Measurements from ENCODE around the gene SNAP91.

The SNAP91 gene

DNA sequence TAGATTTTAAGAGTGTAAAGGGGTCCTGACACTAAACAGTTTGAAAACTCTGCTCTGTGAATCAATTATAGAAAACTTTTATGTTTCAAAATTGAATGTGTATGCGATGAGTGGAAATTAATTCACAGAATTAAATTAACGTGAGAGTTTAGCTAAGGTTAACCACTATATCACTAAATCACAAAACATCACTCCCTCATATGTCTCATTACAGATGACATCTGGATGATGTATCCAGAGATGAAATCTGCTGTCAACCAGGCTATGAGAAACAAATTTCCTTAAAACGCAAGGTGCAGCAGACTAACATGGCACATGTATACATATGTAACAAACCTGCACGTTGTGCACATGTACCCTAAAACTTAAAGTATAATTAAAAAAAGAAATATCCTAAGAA is 169.2 kb downstream of the SNAP91 start:
- DNase-seq (ENCODE audit: low read depth), result no peak

DNA sequence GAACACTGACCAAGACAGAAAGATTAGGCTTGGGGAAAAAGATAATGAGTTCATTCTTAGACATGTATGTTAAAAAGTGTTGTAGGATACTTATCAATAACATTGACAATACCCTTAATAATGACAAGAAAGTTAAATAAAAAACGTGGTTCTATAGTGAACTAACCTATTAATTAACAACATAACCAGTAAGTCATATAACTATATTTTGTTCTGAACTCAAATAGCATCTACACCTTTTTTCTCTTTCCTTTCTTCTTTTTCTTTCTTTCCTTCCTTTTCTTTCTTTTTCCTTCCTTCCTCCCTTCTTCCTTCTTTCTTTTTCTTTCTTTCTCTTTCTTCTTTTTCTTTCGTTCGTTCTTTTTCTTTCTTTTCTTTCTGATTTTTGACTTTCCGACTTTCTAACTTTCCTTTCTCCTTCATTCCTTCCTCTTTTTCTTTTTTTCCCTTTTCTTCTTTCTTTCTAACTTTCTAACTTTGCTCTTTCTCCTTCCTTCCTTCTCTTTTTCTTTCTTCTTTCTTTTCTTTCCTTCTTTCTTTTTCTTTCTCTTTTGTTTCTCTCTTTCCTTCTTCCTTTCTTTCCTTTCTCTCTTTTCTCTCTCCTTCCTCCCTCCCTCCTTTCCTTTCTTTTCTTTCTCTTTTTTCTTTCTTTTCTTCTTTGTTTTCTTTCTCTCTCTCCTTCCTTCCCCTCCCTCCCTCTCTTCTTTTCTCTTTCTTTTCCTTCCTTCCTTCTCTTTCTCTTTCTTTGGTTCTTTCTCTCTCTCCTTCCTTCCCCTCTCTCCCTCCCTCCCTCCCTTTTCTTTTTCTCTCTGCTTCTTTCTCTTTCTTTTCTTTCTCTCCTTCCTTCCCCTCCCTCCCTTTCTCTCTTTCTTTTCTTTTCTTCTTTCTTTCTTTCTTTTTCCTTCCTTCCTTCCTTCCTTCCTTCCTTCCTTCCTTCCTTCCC is 172.0 kb downstream of the SNAP91 start:
- DNase-seq (ENCODE audit: low read depth), result no peak

- DNase-seq (ENCODE audit: low read depth), result peak; percentile 19
Measured at GRCh38 chr6:83536034-83536646, 172.8 kb downstream of the SNAP91 start.

- no peak for DNase-seq (ENCODE audit: low read depth)
Measured at GRCh38 chr6:83518816-83519480, 190.0 kb downstream of the SNAP91 start.

DNA sequence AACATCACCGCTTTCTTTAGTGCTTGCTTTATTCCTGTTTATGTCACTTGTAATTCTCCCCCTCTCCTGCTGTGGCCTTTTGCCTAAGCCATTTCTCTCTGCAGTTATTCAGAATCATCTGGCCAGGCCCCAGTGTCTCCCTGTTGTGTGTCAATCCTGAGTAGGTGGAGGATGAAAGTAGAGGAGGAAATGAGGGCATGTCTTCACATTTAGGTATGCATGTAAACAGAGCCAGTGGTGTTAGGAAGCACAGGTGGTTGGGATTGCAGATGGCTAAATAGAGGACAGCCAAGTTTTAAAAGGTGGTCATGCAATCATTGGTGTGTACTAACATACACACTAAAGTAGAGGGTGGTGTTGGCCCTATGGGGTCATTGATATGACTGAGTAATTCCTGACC is 191.4 kb downstream of the SNAP91 start:
- no peak for DNase-seq (ENCODE audit: low read depth)

GRCh38 chr6:83514866-83515466 is 193.9 kb downstream of the SNAP91 start:
- DNase-seq (ENCODE audit: low read depth), result no peak

DNA sequence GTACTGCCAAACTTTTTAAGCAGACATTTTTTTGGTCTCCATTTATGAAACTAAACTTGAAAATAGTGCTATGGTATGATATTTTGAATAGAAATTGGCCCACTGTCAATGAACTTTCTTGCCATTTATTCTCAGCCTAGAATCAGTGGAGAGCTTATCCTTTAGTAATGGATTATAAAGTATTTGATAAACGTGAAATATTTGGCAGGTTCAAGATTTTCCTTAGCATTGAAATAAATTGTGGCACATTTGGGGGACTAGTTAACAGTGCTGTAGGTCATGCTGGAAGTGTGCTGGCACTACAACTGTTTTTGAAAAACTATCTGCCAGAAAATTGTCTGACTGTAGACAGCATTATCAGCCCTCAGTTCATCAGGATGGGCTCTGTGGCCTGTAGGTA is 194.4 kb downstream of the SNAP91 start:
- DNase-seq (ENCODE audit: low read depth), result no peak

GRCh38 chr6:83511901-83512681 is 196.8 kb downstream of the SNAP91 start, which contains the start of gene PRSS35:
TSS of gene PRSS35 (plus strand) at chr6:83512534. CDS start at chr6:83523442, 10,908 bp downstream.
- no peak for DNase-seq (ENCODE audit: low read depth)

DNA sequence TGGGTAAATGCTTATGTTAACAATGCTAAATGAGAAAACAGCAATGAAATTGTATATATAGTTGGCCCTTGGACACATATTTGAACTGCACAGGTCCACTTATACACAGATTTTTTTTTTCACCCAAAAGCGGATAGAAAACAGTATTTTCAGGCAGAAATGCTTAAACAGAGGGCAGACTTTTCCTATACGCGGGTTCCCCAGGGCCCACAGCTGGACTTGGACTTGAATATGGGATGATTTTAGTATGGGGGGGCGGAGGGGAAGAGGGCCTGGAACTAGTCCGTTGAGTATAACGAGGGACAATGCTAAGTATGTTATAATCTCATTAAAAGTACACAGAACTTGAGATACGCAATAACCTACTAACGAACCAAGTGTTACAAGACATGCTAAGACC is 197.6 kb downstream of the SNAP91 start:
- DNase-seq (ENCODE audit: low read depth), result no peak

DNA sequence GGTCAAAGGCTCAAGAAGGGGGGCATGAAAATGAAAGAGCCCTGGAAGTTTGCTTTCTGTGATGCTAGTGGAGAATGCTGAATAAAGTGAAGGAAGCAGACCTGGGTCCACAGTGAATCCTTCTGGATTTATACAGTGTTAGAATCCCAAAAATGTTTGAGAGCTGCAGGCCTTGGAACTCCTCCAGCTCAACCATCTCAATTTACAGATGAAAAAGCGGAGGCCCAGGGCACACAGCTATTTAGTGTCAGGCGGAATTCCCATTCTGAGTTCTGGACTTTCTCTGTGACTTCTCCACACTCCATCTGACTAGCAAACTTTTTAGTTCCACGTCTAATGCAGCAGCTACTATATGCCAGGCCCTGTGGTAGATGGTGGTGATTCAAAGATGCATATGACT is 198.1 kb downstream of the SNAP91 start:
- no peak for DNase-seq (ENCODE audit: low read depth)

- DNase-seq (ENCODE audit: low read depth), result no peak
Measured at GRCh38 chr6:83509441-83509840, 199.5 kb downstream of the SNAP91 start.

DNA sequence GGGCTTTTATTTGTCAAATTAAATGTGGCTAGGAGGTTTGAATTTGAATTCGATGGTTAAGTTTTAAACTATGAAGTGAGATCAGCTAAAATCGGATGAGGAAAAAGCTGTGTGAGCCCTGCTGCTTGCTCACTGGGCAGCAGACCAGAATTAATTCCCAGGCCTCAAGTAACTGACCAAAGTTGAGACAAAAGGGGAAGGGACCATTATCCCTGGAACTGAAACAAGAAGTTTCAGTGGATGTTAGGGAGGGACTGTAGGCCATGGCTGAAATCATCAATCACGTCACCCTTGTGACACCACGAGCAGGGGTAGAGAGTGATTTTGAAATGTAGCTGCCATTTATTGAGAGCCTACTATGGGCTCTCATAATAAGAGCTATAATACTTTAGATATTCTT is 203.5 kb downstream of the SNAP91 start:
- no peak for DNase-seq (ENCODE audit: low read depth)
